EL (cell line): Measurements from ENCODE around the gene NOC4L.

ENCODE experiments used
- DNase-seq: peaks from one replicate; pipeline ENCODE4 v3.0.0-alpha.2; 2016

The NOC4L gene

GRCh38 chr12:132201391-132202120, 57.3 kb downstream of the NOC4L start:
- DNase-seq, result no peak
